ENCODE measurements around the gene LIN37.

DNA sequence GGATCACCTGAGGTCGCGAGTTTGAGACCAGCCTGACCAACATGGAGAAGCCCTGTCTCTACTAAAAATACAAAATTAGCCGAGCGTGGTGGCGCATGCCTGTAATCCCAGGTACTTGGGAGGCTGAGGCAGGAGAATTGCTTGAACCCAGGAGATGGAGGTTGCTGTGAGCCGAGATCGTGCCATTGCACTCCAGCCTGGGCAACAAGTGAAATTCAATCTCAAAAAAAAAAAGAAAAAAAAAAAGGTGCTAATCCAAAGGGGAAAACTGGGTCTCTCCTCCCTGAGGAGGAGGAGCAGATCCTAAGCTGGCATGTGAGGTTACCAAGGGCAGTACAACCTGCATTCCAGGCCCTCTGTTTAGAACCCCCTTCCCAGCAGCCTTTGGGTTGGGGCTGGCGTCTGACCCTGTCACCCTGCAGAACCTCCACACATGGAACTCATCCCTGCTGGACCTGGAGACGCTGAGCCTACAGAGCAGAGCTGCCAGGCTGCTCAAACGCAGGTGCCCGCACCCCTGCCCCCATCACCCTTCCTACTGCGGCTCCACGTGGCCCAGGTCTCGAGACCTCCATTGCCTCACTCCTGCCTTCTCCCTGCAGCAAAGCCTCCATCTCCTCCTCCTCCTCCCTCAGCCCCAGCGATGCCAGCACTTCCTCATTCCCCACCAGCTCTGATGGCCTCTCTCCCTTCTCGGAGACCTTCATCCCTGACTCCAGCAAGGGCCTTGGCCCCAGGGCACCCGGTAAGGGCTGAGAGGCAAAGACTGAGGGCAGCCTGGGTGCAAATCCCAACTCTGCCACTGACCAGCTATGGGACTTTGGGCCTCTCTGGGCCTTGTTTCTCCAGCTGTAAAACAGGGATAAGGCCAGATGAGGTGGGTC is 16.3 kb downstream of the LIN37 start:
- TF ChIP-seq CTCF (IDR thresholded peaks at IDR 0.05 in 2 of 3, conservative IDR thresholded peaks at IDR 0.05 in 1 of 3; ENCODE audit: borderline replicate concordance in 1 of 3, insufficient read depth in 1 of 3, low read depth in 2 of 3, low read length in 2 of 3) (no peak), YY1 (IDR thresholded peaks at IDR 0.05; ENCODE audit: extremely low read depth, insufficient replicate concordance, low read depth, low read length) (no peak), SIN3A (IDR thresholded peaks at IDR 0.05; ENCODE audit: low read depth) (no peak), REST (IDR thresholded peaks at IDR 0.05; ENCODE audit: low read depth) (no peak), ZNF274 (IDR thresholded peaks at IDR 0.05; ENCODE audit: low read depth, low read length) (no peak)
- TF ChIP-seq, protein P1, sequence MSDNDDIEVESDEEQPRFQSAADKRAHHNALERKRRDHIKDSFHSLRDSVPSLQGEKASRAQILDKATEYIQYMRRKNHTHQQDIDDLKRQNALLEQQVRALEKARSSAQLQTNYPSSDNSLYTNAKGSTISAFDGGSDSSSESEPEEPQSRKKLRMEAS (IDR thresholded peaks at IDR 0.05), result no peak

Measured in HCT116 (cell line).